Endothelial cell of hepatic sinusoid (primary cell): ENCODE measurements around the gene CGB8.

Experiments
- in situ Hi-C: cut with HindIII; loops from 2 replicates; pipeline ENCODE4 v1.10.0; 2017; ENCODE audit warnings: low sequenced_read_pairs

CGB8 gene

DNA sequence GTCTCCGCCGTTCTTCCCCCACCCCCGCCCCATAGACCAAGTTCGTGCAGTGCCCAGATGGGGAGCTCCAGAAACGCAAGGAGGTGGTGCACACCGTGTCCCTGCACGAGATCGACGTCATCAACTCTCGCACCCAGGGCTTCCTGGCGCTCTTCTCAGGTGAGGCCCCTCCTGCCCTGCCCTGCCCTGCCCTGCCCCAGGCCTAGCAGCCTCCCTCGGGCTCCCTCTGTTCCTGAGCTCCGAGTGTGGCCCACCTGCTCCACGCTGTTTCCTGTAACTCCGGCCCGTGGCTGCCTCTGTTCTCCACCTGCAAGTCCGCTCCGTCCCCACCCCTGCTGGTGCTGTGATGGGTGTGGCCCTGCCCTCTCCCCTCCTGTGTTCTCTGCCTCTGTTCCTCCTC lies 38.5 kb downstream of the CGB8 start:
- in situ Hi-C loops: no loop called here

DNA sequence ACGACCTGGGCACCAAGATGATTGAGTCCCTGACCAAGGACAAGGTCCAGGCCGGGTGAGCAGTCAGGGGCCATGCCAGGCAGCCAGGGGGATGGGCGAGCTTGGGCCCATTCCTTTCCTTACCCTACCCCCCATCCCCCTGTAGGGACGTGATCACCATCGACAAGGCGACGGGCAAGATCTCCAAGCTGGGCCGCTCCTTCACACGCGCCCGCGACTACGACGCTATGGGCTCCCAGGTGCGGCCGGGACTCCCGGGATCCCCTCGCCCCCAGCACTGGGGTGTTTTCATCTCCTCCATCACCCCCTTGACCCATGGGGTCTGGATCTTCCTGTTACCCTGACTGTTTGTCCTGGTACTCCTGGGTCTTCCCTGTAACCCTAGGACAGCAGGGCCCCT lies 39.1 kb downstream of the CGB8 start:
- in situ Hi-C loops: no loop called here

DNA sequence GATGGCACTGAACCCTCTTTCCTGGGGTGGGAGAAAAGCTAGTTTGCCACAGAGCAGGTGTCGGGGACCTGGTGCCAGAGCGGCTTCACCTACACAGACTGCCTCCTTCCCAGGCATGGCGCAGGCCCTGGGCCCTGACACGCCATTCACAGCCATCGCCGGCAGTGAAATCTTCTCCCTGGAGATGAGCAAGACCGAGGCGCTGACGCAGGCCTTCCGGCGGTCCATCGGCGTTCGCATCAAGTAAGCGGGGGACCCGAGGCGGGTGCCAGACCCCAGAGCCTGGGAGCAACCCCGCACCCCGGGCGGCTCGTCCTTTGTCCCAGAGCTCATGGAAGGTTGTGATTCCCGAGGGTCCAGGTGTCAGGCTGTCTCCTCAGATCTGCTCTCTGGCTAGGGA lies 42.0 kb downstream of the CGB8 start:
- in situ Hi-C loops: no loop called here

- in situ Hi-C loops: no loop called here
These were observed 43.8 kb downstream of the CGB8 start for GRCh38 chr19:49004964-49005614.

DNA sequence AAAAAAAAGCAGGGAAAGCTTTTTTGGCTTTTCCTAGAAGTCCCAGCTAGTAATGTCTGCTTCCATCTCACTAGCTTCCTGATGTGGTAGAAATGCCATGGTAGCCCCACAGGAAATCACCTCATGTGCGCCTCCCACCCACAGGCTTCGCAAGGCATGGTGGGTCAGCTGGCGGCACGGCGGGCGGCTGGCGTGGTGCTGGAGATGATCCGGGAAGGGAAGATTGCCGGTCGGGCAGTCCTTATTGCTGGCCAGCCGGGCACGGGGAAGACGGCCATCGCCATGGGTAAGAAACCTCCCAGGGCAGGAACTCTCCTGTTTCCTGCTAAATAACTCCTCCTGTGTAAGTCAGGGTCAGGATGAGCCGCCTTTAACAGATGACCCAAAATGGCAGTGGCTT lies 44.8 kb downstream of the CGB8 start:
- in situ Hi-C loops: no loop called here

GRCh38 chr19:48999481-49000325 lies 49.2 kb downstream of the CGB8 start:
- in situ Hi-C loops: no loop called here

DNA sequence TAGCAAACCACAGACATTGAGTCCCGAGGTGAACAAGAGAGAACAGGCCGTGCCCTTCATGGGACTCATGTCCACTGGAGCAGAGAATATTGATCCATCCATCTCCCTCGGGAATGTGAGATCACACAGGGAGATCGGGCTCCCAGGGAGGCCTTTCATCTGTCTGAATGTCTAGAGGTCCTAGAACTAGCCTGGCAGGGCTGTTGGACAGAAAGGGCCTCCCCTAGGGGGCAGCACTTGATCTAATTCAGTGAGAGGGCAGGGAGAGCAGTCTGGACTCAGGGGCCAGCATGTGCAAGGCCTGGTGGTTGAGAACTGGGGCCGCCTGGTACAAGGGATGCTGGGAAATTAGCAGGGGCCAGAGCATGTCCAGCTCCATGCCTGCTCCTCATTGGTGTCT lies 50.9 kb downstream of the CGB8 start:
- in situ Hi-C loops: no loop called here
